Measurements from ENCODE around the gene RAB3IP.
"Not testable (repeated sequence)": the region's sequence is repeated elsewhere in the genome, so short reads cannot be mapped to it uniquely, and the experiment has no call there.

The RAB3IP gene

GRCh38 chr12:69834147-69834546 is 95.5 kb downstream of the RAB3IP start:
- in situ Hi-C loops (cut with MboI; ENCODE audit: low sequenced_read_pairs) = no loop called here

DNA sequence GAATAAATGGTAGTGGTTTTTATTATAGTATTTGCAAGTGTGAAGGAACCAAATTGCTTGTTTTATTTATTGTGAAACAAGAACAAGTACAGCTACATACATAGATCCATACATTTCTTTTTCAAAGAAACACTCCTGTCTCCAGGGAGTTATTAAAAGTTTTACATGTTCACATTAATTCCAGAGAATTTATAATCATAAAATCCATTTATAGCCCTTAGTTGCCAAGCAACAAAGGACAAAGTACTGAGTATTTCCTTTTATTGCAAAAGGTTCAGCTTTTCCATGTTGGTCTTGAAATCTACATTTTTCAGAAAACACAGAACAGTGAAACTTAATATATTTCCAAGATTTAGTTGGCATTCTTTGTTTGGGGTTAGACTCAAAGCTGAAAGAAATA is 95.9 kb downstream of the RAB3IP start:
- in situ Hi-C loops (cut with MboI; ENCODE audit: low sequenced_read_pairs) = no loop called here

GRCh38 chr12:69835081-69835480 is 96.4 kb downstream of the RAB3IP start:
- in situ Hi-C loops (cut with MboI; ENCODE audit: low sequenced_read_pairs) = no loop called here

- in situ Hi-C loops (cut with MboI; ENCODE audit: low sequenced_read_pairs) = no loop called here
These were observed 97.4 kb downstream of the RAB3IP start for GRCh38 chr12:69836015-69836414.

- in situ Hi-C loops (cut with MboI; ENCODE audit: low sequenced_read_pairs) = no loop called here
These were observed 98.5 kb downstream of the RAB3IP start for GRCh38 chr12:69837191-69837590.

GRCh38 chr12:69837657-69838415 is 99.2 kb downstream of the RAB3IP start:
- in situ Hi-C loops (cut with MboI; ENCODE audit: low sequenced_read_pairs) = no loop called here

- in situ Hi-C loops (cut with MboI; ENCODE audit: low sequenced_read_pairs) = no loop called here
These were observed 102.1 kb downstream of the RAB3IP start for GRCh38 chr12:69840727-69841126.

DNA sequence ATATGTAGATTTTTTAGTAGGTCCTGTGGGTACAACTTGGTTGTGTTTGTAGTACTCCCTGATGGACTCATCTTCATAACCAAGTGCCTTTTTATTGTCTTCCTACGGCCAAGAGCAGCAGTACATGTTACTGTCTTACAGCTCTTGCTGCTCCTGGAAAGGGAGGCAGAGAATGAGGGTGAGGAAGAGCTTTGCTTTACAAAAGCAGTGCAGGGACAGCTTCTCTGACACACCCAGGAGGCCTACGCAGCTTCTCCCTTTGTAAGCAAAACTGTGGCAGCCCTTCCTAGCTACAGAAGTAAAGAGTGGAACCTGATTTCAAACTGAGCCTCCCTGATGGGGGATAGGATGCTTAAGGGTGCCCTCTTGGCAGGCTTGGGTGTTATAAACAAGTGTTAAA is 104.9 kb downstream of the RAB3IP start:
- in situ Hi-C loops (cut with MboI; ENCODE audit: low sequenced_read_pairs) = no loop called here

- in situ Hi-C loops (cut with MboI; ENCODE audit: low sequenced_read_pairs) = no loop called here
These were observed 105.8 kb downstream of the RAB3IP start for GRCh38 chr12:69844416-69844815.

DNA sequence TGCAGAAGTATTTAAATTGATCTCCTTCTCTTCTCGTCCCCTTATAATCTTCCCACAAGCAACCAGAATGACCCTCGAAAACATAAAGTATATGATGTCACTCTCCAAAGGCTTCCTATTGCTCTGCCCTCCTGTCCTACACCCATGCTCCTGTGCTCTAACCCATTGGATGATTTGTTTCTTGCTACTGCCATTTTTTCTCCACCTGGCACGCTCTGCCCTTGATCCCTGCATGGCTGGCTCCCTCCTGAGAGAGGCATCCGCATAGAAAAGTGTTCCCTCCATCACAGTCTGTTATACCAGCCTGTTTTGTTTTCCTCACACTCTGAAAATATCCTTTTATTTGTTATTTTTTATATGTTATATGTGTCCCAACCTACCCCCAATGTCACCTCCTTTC is 106.2 kb downstream of the RAB3IP start:
- in situ Hi-C loops (cut with MboI; ENCODE audit: low sequenced_read_pairs) = no loop called here

DNA sequence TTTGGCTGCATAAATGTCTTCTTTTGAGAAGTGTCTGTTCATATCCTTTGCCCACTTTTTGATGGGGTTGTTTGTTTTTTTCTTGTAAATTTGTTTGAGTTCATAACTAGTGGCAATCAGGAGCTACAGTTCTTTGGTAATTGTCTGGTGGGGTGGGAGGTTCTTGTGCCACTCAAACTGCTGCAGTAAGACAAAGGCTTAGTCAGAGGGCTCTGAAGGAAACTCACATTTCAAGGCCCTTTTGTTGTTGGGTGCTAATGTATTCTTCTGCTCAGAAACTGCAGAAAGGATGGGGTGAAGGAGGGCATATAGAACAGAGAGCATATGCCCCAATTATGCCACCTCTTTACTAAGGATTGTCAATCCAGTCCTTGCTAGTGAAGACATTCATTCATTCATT is 108.3 kb downstream of the RAB3IP start:
- in situ Hi-C loops (cut with MboI; ENCODE audit: low sequenced_read_pairs) = no loop called here

- in situ Hi-C loops (cut with MboI; ENCODE audit: low sequenced_read_pairs) = no loop called here
These were observed 113.3 kb downstream of the RAB3IP start for GRCh38 chr12:69851976-69852375.

DNA sequence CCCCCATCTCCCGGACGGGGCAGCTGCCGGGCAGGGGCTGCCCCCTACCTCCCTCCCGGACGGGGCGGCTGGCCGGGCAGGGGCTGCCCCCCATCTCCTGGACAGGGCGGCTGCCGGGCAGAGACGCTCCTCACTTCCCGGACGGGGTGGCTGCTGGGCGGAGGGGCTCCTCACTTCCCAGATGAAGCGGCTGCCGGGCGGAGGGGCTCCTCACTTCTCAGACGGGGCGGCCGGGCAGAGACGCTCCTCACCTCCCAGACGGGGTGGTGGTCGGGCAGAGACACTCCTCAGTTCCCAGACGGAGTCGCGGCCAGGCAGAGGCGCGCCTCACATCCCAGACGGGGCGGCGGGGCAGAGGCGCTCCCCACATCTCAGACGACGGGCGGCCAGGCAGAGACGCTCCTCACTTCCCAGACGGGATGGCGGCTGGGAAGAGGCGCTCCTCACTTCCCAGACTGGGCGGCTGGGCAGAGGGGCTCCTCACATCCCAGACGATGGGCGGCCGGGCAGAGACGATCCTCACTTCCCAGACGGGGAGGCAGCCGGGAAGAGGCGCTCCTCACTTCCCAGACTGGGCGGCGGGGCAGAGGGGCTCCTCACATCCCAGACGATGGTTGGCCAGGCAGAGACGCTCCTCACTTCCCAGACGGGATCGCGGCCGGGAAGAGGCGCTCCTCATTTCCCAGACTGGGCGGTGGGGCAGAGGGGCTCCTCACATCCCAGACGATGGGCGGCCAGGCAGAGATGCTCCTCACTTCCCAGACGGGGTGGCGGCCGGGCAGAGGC is 114.7 kb downstream of the RAB3IP start:
- in situ Hi-C loops (cut with MboI; ENCODE audit: low sequenced_read_pairs) = not testable (repeated sequence)

DNA sequence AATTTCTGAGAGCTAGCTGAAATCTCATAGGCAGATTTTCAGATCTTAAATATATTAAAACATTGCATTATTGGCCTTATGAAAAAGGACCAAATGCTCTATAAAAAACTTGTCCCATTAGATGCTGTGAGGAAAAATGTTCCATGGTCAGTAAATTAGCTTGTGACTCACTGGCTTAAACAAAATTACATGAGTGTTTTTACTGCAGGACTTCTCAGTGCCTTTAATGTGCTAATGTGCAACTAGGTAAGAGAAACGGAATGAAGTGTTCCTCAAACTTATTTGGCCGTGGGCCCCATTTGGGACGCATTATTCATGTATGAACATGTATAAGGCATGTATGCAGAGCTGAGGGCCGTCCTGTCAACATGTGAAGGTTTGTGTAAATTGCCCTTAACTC is 128.0 kb downstream of the RAB3IP start:
- in situ Hi-C loops (cut with MboI; ENCODE audit: low sequenced_read_pairs) = no loop called here

DNA sequence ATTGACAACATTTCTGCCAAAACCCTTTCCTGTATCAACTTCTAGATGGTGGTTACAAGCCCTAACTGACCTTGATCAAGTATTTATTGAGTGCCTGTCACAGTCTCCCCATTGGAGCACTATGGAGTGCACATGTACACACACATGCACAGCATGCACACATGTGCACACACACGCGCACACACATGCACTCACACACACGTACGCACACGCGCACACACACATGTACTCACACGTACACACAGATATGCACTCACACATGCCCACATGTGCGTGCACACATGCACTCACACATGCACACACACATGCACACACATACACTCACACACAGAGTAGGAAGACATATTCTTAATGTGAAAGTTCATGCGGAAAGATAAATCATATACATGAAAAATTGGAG is 130.0 kb downstream of the RAB3IP start:
- in situ Hi-C loops (cut with MboI; ENCODE audit: low sequenced_read_pairs) = no loop called here

DNA sequence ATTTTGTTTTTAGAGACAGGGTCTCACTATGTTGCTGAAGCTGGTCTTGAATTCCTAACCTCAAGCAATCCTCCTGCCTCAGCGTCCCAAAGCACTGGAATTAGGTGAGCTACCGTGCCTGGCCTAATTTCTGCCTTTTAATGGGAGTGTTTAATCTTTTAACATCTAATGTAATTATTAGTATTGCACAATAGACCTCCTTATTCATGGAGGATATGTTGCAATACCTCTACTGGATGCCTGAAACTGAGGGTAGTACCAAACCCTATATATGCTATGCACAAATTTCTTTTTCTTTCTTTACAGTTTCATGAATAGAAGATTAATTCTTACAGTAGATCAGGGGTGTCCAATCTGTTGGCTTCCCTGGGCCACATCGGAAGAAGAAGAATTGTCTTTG is 134.1 kb downstream of the RAB3IP start:
- in situ Hi-C loops (cut with MboI; ENCODE audit: low sequenced_read_pairs) = no loop called here

Measured in HL-60/S4 (cell line).